Brain pericyte (primary cell): Measurements from ENCODE around the gene FBXO34.
"Not testable (repeated sequence)": the region's sequence is repeated elsewhere in the genome, so short reads cannot be mapped to it uniquely, and the experiment has no call there.

Source experiments
- DNase-seq: peaks from one replicate; pipeline ENCODE4 v3.0.0-alpha.2; 2012; ENCODE audit warnings: low read depth, low spot score

The FBXO34 gene

DNA sequence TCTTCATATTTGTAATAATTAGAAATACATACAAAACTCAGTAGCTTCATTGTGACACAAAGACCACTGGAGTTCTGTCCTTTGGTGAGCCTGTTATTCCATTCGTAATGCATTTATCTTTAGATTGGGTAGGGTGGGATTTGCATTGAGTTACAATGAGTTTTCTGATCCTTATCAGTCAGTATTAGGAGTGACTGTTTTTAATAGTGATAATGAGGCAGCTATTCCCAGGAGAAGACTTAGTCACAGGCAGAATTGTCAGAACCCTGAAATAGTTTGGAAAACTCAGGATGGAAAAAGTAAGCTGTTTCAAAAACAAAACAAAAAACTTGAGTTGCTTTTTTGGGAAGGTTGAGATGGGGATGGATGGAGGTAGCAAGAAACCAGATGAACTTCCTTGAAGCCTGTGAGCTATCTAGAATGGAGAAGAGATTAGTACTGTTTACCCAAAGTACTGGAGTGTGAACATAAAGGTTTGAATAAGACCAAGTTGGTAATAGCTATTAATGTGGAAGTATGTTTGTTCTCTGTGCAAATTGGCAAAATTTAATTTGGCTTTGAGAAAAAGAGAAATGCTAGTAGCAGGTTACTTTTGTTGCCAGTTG is 38.6 kb downstream of the FBXO34 start:
- DNase-seq, result no peak

DNA sequence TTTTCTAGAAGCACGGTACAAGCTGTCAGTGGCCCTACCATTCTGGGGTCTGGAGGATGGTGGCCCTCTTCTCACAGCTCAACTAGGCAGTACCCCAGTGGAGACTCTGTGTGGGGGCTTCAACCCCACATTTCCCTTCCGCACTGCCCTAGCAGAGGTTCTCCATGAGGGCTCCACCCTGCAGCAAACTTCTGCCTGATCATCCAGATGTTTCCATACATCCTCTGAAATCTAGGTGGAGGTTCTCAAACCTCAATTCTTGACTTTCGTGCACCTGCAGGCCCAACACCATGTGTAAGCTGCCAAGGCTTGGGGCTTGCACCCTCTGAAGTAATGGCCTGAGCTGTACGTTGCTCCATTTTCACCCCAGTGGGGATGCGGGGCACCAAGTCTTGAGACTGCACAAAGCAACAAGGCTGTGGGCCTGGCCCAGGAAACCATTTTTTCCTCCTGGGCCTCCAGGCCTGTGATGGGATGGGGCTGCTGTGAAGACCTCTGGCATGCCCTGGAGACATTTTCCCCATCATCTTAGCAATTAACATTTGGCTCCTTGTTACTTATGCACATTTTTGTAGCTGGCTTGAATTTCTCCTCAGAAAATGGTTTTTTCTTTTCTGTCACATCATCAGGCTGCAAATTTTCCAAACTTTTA is 41.3 kb downstream of the FBXO34 start:
- not testable (repeated sequence) for DNase-seq

DNA sequence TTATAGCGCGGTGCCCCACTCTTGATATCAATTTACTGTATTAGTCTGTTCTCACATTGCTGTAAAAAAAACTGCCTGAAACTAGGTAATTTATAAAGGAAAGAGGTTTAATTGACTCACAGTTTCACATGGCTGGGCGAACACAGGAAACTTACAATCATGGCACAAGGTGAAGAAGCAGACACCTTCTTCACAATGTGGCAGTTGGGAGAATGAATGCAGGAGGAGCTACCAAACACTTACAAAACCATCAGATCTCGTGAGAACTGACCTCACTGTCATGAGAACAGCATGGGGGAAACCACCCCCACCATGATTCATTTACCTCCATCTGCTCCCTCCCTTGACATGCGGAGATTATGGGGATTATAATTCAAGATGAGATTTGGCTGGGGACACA is 42.3 kb downstream of the FBXO34 start:
- DNase-seq, result no peak

DNA sequence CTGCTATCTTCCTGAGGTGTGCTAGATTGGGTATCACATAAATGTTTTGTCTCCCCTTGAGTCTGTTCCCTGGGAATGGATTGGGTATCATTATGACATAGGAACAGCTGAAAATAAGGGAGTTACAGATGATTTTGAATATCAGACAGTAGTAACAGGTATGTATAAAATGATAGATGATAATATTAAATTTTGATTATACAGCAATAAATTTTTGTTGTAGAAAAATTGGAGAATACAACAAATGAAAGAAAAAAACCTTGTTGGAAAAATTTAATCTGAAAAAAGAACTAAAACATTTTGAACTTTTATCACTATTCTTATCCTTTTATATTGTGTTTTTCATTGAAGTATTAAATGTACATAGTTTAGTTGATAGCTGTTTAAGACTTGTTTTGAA is 43.2 kb downstream of the FBXO34 start:
- no peak for DNase-seq

DNA sequence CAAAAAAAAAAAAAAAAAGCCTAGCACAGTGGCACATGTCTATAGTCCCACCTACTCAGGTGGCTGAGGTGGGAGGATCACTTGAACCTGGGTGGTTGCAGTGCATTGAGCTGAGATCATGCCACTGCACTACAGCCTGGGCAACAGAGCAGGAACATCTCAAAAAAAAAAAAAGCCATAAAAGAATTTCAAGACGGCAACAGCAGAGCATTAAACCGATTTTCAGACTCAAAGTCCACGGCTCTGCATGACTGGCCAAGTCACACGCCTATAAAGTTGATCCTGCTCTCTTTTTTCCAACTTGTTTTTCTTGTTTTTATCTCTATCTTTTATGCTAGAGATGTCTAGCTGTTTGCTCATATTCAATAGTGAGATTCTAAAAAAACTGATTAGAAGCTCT is 45.3 kb downstream of the FBXO34 start:
- DNase-seq, result no peak

DNA sequence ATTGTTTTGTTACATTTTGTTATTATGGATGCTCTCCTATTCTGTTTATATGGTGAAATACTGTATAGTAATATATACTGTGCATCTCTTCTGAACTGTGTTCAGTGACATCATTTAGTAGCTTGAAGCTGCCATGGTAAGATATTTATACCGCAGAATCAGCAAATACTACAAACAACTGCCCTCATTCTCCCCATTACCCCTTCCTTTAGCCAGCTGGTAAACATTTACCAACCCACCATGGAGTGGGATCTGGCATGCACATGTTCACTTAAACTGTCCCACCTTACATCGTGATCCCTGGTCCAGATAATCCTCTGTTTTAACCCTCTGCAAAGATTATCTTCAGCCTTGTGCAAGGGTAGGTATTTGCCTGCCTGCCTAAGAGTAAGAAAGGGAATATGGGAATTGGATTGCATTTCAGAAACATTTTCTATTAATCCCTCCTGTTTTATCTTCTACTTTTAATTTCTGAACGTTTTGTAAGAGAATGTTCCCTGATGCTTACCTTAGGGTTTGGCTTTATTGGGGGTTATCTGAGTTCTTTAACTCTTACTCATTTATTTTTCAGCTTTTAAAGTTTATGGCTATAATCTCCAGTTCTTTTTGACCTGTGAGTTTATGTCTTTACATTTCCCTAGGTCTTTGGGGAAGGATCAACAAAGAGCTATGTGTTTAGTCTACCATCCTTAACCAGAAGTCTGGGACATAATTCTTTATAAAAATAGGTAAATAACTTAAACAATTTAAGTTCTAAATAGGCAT is 46.5 kb downstream of the FBXO34 start:
- no peak for DNase-seq

DNA sequence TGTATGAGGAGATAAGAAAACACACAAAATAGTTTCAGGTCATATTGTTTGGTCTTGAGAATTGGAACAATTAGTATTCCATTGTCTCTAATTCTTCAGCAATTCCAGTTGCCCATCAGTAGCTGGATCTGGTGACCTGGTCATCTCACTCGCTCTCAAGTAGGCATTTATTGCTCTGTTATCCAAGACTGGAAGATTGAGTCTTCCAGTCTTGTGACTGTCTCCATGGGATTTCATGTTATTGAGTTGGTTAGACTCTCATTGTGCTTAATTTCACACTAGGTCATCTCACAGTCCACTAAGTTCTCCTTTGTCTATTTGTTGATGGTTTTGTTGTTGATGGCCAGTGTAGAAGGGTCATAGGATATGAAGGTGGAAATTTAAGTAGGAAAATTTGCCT is 47.5 kb downstream of the FBXO34 start:
- DNase-seq, result no peak

DNA sequence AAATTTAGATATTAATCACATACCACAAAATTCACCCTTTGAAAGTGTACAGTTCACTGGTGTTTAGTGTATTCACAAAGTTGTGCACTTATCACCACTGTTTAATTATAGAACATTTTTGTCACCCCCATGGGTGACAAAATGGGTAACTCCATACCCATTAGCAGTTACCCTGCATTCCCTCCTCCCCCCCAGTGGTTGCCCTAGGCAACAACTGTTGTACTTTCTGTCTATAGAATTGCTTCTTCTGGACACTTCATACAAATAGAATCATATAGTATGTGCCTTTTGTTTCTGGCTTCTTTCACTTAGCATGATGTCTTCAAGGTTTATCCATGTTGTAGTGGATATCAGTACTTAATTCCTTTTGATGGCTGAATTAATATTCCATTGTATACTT is 52.7 kb downstream of the FBXO34 start:
- no peak for DNase-seq

DNA sequence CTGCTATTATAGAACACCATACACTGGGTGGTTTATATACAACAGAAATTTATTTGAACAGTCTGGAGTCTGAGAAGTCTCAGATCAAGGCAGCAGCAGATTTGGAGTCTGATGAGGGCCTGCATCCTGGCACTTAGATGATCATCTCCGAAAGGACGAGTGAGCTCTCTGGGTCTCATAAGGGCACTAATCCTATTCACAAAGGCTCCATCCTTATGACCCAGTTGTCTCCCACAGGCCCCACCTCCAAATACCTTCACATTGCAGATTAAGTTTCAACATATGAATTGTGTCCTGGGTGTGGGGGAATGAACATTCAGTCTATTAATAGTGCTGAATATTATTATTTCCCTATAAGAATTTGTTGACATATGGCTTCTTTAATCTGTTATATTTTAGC is 53.6 kb downstream of the FBXO34 start:
- DNase-seq, result no peak

DNA sequence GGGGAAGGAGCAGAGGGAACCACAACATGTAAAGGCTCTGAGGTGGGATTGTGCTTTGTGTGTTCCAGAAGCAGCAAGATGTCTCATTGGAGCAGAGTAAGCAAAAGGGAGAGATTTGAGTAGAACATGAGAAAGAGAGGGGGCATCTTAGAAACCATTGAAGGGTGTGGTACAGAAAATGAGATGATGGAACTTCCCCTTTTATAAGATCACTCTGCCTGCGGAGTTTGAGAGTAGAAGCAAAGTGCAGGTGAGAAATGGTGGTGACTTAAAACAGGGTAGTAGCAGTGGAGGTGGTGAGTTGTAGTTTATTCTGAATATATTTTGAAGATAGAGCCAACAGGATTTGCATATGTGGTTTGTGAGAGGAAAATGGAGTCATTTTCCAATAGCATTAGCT is 56.0 kb downstream of the FBXO34 start:
- DNase-seq, result no peak

DNA sequence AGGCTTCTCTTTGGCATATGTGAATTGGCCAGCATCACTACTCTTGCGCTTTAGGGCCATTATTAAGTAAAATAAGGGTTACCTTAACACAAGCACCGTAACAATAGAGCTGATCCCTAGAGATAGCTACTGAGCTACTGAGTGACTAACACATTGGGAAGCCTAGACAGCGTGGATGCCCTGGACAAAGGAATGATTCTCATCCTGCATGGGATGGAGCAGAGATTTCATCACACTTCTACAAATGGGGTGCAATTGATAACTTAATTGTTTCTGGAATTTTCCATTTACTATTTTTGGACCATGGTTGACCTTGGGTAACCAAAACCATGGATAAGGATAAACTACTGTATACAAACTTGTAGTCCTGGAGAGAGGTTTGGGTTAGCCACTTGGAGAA is 57.1 kb downstream of the FBXO34 start:
- DNase-seq, result no peak

DNA sequence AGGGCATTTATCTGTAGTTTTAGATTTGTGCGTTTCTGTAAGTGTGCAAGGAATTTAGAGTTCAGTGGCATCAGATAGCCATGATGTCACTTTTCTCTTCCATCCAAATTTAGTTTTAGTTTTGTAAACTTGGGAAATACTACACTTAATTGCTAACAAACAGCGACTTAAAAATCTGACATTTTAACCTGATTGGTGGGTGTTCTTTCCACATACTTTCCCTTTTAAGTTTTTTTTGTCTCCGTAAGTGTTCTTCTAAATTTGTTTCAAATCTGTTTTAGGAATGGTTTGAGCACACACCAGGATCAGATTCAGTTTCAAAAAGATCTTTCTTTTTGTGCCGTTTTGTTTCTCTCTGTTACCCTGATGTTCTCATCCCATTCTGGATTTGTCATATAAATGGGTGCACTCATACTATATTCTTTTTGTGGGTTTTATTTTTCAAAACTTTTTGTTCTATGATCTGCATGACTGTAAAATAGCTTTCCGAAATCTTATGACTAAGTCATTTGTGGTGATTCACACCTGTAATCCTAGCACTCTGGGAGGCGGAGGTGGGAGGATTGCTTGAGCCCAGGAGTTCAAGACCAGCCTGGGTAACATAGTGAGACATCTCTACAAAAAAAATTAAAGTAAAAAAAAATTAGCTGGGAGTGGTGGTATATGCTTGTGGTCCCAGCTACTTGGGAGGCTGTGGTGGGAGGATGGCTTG is 58.9 kb downstream of the FBXO34 start:
- DNase-seq, result no peak

DNA sequence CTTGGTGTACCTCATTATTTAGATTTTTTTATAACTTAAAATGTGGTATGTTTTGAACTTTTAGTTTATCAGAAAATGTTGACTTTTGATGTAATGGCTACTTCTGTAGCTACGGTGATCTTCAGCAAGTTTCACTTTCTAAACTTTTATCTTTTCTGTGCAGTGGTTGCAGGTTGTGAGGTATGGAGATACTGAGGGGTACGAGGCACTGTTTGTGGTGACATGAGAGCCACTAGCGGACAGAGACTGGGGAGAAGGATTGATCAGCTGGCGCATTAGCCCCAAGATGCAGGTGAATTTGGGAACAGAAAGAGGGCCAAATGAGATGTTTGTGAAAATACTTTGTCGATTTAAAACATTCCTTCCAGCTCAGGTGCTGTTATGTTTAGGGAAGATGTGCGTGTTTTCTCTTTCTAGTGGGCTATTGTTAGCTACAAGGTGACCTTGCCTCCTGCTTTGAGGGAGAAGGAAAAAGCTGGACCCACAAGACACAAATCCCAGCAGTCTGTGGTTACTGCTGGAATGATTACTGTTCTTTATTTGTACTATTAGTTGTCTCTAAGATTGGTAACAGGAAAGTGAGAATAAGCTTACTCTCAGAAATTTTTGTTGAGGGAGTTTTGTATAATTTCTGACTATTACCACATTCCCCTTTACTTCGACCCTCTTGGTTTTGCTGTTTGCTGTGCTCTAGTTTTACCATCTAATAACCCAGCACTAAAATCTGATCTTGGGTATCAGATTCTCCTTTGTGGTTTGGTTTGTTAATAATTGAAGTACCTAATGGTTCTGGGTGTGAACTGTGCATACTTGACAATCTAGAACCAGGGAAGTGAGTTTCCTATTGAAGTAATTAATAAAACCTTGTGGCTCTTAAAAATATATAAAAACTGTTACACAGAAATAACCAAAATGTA is 61.7 kb downstream of the FBXO34 start:
- DNase-seq, result no peak

DNA sequence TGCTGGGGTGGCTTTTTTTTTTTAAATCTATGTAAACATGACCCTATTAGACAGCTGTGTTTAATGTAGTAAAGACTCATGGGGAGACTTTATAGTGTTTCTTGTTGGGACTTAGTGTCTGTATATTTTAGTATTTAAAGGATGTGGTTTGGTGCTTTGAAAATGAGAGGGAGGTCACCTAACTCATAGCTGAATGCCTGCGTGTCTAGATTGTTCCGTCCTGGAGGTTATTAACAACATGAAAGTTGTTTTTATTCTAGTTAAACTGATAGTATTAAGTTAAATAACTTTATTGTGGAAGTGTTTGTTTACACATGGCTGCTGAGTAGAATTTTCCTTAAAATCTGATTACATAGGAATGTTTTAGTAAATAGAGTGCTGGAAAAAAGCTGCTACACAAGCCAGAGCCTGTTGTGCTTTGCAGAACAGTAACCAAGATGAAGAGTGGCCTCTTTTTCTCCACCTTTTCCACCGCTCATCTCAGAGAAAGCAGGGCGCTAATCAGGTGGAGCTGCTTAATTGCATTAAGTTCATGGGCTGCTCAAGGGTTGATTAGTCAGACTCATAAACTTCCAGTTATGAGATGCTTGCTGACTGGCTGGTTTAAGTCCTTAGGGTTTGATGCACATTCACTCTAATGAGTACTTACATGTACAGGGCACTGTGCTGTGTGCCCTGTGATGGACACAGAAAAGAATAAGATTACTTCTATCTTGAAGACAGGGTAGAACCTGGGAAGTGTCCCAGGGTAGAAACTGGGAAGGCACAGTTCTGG is 62.7 kb downstream of the FBXO34 start:
- no peak for DNase-seq

DNA sequence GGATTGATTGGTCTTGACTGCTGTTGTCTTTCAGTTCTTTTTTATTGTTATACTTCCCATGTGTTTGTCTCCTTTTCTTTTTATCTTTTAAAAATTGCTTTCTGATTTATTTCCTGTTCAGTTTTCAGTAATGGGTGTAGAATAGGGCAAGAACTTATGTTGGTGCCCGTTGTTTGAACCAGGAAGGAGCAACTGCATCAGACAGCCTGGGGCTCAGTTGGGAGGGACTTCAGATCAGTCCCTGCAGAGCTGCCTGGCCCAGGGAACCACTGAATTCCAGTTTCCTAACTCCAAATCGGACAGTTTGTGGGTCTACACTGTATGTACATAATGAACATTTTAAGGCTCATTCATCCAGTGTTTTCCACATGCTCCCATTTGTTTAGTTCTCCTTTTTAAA is 64.9 kb downstream of the FBXO34 start:
- DNase-seq, result no peak

DNA sequence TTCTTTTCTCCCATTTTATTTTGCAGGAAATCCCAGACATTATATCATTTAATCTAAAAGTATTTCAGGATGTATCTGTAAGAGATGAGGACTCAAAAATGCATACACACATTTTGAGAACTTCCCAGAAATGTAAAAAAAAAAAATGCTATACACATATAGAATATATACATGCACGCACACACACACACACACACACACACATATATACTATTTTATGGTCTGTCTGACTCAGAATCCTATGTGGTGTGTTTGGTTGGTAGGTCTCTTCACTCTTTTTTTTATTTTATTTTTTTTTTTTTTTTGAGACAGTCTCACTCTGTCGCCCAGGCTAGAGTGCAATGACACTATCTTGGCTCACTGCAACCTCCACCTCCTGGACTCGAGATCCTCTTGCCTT is 65.5 kb downstream of the FBXO34 start:
- no peak for DNase-seq

DNA sequence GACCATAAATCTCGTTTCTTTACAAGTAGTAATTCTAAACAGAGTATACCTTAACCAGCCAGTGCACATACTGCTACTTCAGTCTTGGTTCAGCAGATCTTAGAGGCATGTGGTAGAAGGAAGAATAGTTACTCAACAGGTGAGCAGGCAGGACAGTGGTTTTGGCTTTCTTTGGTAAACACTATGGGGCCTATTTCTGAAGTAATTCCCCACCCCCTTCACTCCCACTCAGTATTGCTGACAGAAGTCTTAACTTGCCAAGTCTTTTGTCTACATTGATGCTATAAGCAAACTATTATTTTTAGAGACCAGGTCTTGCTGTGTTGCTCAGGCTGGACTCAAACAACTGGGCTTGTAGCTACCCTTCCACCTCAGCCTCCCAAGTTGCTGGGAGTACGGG is 68.5 kb downstream of the FBXO34 start:
- DNase-seq, result no peak

DNA sequence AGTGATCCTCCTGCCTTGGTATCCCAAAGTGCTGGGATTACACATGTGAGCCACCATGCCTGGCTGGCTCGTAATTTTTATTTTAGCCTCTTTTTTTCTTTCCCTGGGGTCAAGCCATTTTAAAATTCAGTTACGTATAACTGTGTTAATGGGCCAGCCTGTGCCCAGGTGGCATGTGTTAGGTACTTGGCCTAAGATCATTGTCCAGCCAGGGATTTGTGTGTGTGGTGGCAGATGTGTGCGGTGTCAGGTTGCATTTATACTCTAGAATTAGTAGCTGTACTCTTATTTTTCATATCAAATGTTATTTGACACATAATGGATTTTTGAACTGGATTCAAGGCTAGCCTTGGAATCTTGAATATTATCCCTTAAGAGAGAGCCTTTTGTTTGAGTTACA is 69.3 kb downstream of the FBXO34 start:
- DNase-seq, result no peak

DNA sequence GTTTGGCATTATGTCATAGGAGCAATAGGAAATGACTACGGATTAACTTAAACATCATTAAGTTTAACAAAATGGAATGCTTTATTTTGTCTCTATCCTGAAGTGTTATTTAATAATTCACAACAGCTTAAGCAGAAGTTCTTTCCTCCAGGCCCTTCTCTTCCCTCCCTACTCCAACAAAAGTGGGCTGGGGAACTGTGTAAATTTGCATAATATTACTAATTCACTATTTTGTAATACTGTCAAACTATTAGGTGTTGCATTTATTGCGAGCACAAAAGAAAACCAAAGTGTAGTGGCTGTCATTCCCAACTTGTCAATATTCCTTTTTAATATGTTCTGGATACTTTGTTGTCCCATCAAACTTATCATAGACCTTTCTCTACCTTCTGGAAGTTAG is 70.6 kb downstream of the FBXO34 start:
- DNase-seq, result no peak

DNA sequence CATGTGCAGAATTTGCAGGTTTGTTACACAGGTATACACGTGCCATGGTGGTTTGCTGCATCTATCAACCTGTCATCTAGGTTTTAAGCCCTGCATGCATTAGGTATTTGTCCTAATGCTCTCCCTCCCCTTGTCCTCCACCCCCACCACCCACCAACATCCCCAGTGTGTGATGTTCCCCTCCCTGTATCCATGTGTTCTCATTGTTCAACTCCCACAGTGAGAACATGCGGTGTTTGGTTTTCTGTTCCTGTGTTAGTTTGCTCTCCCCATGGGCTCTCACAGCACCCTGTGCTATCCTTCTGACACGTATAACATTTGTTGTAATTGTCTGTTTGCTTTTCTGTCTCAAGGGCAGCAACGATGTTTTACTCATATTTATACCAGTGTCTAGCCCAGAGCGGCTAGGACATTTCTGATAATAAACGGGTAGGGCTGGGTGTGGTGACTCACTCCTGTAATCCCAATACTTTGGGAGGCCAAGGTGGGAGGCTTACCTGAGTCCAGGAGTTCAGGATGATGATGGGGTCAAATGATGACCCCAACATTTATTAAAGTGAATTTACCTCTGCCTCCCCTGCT is 73.5 kb downstream of the FBXO34 start:
- not testable (repeated sequence) for DNase-seq
